RWPE2 (cell line): ENCODE data around the gene ANKRA2.

Source experiments
- ATAC-seq: fragments of 200-7000 bp; cut with Tn5 transposase; 3 replicates; pipeline ENCODE4 v1.9.1; 2021; ENCODE audit warnings: low read depth
- DNase-seq: peaks from one replicate; pipeline ENCODE4 v3.0.0-alpha.2; 2020; ENCODE audit warnings: low spot score
- H3K27ac ChIP-seq: fragments of 450-650 bp; 2 replicates; pipeline ENCODE4 v1.5.1; 2017; ENCODE audit warnings: mild to moderate bottlenecking; ENCODE audit not compliant: poor library complexity, severe bottlenecking
- H3K27me3 ChIP-seq: fragments of 250-450 bp; sonication (Bioruptor Pico); 2 replicates; pipeline ENCODE4 v1.5.1; 2021; ENCODE audit warnings: mild to moderate bottlenecking, moderate library complexity; ENCODE audit not compliant: insufficient read depth, poor library complexity, severe bottlenecking
- H3K36me3 ChIP-seq: fragments of 250-450 bp; sonication (Bioruptor Pico); 2 replicates; pipeline ENCODE4 v1.5.1; 2020; ENCODE audit warnings: low read depth, mild to moderate bottlenecking, moderate library complexity
- H3K4me1 ChIP-seq: fragments of 250-450 bp; sonication (Bioruptor Pico); 2 replicates; pipeline ENCODE4 v1.5.1; 2021; ENCODE audit warnings: mild to moderate bottlenecking, moderate library complexity; ENCODE audit not compliant: insufficient read depth, poor library complexity, severe bottlenecking
- H3K4me3 ChIP-seq: fragments of 250-450 bp; sonication (Bioruptor Pico); 2 replicates; pipeline ENCODE4 v1.5.1; 2021; ENCODE audit warnings: mild to moderate bottlenecking, moderate library complexity; ENCODE audit not compliant: severe bottlenecking
- H3K9me3 ChIP-seq: fragments of 250-450 bp; sonication (Bioruptor Pico); 2 replicates; pipeline ENCODE4 v1.5.1; 2021; ENCODE audit warnings: mild to moderate bottlenecking, moderate library complexity; ENCODE audit not compliant: severe bottlenecking
- TF ChIP-seq, protein P1 (sequence below): fragments of 450-650 bp; IDR thresholded peaks from one replicate; pipeline ENCODE4 v1.5.1; 2017; ENCODE audit warnings: mild to moderate bottlenecking, moderate library complexity; ENCODE audit not compliant: poor library complexity, severe bottlenecking

Gene ANKRA2

DNA sequence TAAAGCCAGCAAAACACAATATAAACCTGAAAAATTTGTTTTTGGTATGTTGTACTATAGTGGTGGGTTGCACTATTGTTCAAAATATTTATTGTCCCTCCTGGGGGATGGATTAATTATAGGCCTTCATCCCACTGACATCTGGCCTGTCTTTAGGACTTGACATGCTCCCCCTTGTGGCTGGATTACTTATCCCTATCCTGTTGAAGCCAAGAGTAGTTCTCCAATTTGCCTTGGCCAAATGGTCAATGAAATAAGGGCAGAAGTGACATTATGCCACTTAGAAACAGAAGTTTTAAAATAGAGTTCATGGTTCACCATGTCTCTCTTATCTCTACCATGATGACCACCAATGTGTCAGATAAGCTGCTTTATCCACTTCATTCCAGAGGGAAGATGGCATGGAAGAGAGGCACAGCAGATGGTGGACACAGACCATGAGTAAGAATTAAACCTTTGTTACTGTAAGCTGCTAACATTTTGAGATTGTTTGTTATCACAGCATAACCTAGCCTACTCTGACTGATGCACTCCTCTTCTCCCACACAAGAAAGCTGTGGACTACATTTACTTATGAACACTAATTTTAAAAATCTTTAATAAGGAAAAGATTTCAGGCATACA lies 31.4 kb upstream of the ANKRA2 start:
- Histone ChIP-seq H3K27me3 (no peaks in the 10 kb centered on the region), H3K4me3 (no peak overlapping the region), H3K4me1 (peaks cover 12% of the 10 kb centered on the region), H3K9me3 (peaks cover 3% of the 10 kb centered on the region), H3K36me3 (no peaks in the 10 kb centered on the region), H3K27ac (no peak overlapping the region)
- DNase-seq (no peak), ATAC-seq (0 out of 3 replicates have a peak, but pooled peaks have one; percentile 47)
- TF ChIP-seq, protein P1, sequence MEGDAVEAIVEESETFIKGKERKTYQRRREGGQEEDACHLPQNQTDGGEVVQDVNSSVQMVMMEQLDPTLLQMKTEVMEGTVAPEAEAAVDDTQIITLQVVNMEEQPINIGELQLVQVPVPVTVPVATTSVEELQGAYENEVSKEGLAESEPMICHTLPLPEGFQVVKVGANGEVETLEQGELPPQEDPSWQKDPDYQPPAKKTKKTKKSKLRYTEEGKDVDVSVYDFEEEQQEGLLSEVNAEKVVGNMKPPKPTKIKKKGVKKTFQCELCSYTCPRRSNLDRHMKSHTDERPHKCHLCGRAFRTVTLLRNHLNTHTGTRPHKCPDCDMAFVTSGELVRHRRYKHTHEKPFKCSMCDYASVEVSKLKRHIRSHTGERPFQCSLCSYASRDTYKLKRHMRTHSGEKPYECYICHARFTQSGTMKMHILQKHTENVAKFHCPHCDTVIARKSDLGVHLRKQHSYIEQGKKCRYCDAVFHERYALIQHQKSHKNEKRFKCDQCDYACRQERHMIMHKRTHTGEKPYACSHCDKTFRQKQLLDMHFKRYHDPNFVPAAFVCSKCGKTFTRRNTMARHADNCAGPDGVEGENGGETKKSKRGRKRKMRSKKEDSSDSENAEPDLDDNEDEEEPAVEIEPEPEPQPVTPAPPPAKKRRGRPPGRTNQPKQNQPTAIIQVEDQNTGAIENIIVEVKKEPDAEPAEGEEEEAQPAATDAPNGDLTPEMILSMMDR, result peak; percentile 89

DNA sequence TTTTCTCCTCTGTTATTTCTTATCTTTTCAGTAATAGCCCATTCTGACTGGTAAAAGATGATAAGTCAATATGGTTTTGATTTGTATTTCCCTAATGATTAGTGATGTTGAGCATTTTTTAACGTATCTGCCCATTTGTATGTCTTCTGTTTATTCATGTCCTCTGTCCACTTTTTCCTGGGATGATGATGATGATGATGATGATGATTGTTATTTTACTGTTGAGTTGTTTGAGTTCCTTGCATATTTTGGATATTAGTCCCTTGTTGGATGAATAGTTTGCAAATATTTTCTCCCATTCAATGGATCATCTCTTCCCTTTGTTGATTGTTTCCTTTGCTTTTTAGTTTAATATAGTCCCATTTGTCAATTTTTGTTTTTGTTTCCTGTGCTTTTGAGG lies 27.1 kb upstream of the ANKRA2 start:
- no peaks in the 10 kb centered on the region for H3K9me3 ChIP-seq
- no peaks in the 10 kb centered on the region for H3K27me3 ChIP-seq
- peak overlapping the region; percentile 66 for H3K27ac ChIP-seq
- peak; percentile 5; the same call in 1 of the 3 replicates for ATAC-seq
- TF ChIP-seq, protein P1, result no peak
- H3K4me3 ChIP-seq, result no peak overlapping the region
- H3K4me1 ChIP-seq, result peaks cover 19% of the 10 kb centered on the region
- no peaks in the 10 kb centered on the region for H3K36me3 ChIP-seq
- DNase-seq, result no peak

GRCh38 chr5:73591698-73592501 lies 26.5 kb upstream of the ANKRA2 start:
- TF ChIP-seq, protein P1, result peak; percentile 5
- peak overlapping the region; percentile 66 for H3K27ac ChIP-seq

DNA sequence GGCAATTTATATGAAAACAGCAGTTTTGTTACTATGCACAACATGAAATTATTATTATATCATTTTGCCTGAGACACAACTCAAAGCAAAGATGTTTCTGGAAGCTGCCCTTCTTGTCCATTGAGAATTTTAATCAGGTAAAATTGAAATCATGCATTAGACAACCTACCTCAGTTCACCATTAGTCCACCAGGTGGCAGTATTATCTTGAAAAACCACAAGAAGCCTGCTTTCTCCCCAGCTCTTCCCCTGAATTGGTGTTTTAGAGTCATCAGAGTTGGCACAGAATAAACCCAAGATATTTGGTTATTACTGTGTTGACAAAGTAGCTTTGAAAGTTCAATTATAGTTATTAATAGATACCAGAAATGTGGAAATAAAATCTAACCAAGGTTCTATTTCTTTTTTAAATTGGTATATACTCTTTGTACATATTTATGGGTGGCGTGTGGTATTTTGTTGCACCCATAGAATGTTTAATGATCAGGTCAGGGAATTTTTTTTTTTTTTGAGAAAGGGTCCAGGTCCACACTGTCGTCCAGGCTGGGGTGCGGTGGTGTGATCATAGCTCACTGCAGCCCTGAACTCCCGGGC lies 25.8 kb upstream of the ANKRA2 start:
- no peaks in the 10 kb centered on the region for H3K36me3 ChIP-seq
- H3K4me1 ChIP-seq, result peaks cover 19% of the 10 kb centered on the region
- H3K27ac ChIP-seq, result peak overlapping the region; percentile 66
- TF ChIP-seq, protein P1, result peak; percentile 97
- peak; percentile 65 for ATAC-seq
- H3K9me3 ChIP-seq, result no peaks in the 10 kb centered on the region
- H3K4me3 ChIP-seq, result no peak overlapping the region
- DNase-seq, result no peak
- no peaks in the 10 kb centered on the region for H3K27me3 ChIP-seq

More at GRCh38 chr5:73591698-73592501, 26.5 kb upstream of the ANKRA2 start:
- ATAC-seq (peak; percentile 72), DNase-seq (no peak)
- H3K27me3 ChIP-seq, result no peaks in the 10 kb centered on the region
- no peaks in the 10 kb centered on the region for H3K36me3 ChIP-seq
- H3K4me1 ChIP-seq, result peaks cover 19% of the 10 kb centered on the region
- H3K9me3 ChIP-seq, result no peaks in the 10 kb centered on the region
- H3K4me3 ChIP-seq, result no peak overlapping the region
